Fibroblast of skin of abdomen (primary cell): Measurements from ENCODE around the gene IGSF9B. TPM values are rescaled to one million over a fixed set of nuclear protein-coding genes. Genes with fewer than 3 reads are reported as not detected.
"Not testable (repeated sequence)": the region's sequence is repeated elsewhere in the genome, so short reads cannot be mapped to it uniquely, and the experiment has no call there.

ENCODE experiments used
- DNase-seq: peaks from one replicate; pipeline ENCODE4 v3.0.0-alpha.2; 2013
- polyA plus RNA-seq, 2 experiments: library from polyadenylated mRNA; unstranded; fragments of 120-200 nt; gene quantifications; one replicate each; pipeline ENCODE4 v1.2.1, GENCODE V29; 2013; ENCODE audit not compliant: insufficient read length in 2 of 2

The IGSF9B gene, protein sequence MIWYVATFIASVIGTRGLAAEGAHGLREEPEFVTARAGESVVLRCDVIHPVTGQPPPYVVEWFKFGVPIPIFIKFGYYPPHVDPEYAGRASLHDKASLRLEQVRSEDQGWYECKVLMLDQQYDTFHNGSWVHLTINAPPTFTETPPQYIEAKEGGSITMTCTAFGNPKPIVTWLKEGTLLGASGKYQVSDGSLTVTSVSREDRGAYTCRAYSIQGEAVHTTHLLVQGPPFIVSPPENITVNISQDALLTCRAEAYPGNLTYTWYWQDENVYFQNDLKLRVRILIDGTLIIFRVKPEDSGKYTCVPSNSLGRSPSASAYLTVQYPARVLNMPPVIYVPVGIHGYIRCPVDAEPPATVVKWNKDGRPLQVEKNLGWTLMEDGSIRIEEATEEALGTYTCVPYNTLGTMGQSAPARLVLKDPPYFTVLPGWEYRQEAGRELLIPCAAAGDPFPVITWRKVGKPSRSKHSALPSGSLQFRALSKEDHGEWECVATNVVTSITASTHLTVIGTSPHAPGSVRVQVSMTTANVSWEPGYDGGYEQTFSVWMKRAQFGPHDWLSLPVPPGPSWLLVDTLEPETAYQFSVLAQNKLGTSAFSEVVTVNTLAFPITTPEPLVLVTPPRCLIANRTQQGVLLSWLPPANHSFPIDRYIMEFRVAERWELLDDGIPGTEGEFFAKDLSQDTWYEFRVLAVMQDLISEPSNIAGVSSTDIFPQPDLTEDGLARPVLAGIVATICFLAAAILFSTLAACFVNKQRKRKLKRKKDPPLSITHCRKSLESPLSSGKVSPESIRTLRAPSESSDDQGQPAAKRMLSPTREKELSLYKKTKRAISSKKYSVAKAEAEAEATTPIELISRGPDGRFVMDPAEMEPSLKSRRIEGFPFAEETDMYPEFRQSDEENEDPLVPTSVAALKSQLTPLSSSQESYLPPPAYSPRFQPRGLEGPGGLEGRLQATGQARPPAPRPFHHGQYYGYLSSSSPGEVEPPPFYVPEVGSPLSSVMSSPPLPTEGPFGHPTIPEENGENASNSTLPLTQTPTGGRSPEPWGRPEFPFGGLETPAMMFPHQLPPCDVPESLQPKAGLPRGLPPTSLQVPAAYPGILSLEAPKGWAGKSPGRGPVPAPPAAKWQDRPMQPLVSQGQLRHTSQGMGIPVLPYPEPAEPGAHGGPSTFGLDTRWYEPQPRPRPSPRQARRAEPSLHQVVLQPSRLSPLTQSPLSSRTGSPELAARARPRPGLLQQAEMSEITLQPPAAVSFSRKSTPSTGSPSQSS (N-terminal part only)
- 0.28 TPM for polyA plus RNA-seq (2013, experiment 1 of 2; ENCODE audit: insufficient read length)
- polyA plus RNA-seq (2013, experiment 2 of 2; ENCODE audit: insufficient read length), result 0.53 TPM

DNA sequence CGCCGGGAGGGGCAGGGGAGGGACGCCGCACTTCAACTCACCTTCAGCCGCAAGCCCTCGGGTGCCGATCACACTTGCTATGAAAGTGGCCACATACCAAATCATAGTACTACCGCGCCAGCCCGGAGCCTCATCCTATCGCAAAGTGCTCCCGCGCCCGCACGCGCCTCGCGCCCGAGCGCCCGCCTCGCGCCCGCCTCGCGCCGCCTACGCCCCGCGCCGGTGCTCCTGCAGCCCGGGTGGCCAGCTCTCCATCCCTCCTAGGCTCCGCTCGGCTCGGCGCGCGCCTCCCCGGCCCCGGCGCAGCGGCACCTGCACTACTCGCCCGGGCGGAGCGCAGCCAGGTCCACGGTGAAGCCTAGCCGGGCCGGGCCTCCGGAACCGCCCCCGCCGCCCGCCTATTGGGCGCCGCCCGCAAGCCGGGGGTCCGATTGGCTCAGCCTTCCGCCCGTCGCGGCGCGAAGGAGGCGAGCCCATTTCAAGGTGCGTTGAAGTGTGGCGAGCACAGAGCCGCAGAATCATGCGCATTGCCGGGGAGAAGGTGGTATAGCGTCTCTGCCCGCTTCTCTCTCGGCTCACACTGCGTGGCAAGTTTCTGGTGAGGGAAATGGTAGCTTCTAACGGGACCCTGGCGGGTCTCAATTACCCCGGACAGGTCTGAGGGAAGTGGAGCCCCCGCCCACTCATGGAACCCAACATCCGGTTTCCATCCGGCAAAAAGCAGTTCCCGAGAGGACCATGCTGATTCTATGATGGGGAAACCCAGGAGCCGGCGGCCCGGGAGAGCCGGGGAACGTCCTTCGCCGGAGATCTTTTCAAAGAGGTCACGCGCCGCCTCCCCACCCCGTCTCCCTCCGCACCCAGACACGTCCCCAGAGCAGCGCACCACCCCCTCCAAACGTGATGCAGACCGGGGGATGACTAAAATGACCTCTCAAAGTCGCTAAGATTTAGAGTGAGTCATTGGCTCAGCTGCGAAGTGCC, at the start of gene IGSF9B:
TSS of gene IGSF9B (minus strand) at position 319 of the 984 bp plus-strand sequence. CDS start at position 105, 214 bp downstream.
- peak; percentile 61 for DNase-seq

DNA sequence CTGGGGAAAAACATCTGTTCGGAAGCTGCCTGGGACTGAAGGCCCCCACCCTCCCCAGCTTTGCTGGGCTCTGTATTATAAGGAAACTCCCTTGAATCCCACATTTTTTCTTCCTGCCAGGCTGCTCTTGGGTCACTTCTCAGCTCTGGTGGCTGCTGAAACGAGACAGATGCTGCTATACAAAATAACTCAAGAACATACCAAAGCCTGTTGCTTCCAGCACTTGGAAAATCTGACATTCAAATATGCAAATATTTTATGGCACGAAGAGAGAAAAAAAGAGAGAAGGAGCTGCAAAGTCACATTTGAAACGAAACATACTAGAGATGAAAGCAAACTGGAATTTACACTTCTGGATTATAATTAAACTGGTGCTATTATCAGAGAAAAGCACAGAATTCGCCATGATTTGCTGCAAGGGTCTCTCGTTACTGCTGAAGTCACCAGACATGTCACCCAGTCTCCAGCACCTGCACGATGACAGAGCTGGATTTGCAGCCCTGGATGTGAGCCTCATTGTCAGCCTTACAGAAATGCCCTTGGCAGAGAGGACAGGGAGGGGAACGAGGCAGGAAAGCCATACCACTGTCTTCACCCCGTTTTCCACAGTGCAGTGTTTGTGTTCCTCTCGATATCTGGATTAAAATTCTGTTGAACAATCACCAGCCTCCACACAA, 47.9 kb upstream of the IGSF9B start:
- no peak for DNase-seq

DNA sequence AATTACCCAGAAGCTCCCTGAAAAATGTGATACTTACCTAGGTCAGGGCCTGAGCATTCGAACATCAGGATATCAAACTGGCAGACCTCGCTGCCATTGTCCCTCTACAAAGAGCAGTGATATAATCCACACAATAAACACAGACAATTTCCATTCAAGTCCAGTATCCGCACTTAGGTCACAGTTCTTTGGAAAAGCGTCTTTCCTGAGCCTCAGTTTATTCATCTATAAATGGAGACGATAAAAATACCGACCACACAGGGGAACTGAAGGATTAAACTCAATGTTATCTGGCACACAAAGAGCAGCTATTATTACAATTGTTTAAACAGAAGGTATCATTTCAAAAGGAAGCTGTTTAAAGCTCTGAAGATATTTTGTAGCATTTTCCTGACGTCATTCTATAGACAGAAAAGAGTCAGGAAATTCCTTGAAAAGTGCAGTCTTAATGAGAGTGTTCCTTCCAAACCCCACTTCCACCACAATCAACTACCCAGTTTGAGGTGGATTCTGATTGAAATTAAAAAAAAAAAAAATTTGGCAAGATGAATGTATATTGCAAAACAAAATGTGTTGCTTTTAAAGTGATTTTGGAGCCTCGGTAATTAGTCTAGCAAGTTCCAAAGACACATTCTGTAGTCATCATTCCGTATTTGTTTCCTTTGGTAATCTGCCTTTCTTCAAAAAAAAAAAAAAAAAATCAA, 47.2 kb upstream of the IGSF9B start:
- DNase-seq, result no peak

DNA sequence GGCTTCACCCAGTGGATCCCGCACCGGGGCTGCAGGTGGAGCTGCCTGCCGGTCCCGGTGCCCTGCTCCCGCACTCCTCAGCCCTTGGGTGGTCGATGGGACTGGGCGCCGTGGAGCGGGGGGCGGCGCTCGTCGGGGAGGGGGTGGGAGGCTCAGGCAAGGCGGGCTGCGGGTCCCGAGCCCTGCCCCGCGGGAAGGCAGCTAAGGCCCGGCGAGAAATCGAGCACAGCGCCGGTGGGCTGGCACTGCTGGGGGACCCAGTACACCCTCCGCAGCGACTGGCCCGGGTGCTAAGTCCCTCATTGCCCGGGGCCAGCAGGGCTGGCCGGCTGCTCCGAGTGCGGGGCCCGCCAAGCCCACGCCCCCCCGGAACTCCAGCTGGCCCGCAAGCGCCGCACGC, 46.1 kb upstream of the IGSF9B start:
- DNase-seq, result not testable (repeated sequence)

DNA sequence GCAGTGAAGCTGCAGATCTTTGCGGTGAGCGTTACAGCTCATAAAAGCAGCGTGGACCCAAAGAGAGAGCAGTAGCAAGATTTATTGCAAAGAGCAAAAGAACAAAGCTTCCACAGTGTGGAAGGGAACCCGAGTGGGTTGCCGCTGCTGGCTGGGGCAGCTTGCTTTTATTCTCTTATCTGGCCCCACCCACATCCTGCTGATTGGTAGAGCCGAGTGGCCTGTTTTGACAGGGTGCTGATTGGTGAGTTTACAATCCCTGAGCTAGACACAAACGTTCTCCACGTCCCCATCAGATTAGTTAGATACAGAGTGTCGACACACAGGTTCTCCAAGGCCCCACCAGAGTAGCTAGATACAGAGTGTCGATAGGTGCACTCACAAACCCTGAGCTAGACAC, 45.6 kb upstream of the IGSF9B start:
- not testable (repeated sequence) for DNase-seq

DNA sequence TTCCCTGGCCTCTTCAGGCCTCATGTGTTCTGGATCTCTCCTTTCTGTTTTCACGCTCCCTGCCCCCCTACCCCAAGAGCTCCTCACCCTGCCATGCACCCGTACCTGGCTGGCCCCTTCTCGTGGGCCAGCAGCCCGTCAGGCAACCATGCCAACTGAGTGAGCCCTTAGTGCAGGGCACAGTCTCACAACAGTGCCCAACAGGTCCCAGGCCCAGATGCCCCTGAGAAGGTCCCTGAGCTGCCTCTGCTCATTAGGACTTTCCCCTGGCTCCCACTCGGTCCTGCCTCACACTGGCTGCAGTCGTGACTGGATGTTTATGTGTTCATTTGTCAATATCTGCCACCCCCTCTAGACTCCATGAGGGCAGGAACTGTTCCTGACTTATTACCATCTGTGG, 44.8 kb upstream of the IGSF9B start:
- DNase-seq, result no peak

DNA sequence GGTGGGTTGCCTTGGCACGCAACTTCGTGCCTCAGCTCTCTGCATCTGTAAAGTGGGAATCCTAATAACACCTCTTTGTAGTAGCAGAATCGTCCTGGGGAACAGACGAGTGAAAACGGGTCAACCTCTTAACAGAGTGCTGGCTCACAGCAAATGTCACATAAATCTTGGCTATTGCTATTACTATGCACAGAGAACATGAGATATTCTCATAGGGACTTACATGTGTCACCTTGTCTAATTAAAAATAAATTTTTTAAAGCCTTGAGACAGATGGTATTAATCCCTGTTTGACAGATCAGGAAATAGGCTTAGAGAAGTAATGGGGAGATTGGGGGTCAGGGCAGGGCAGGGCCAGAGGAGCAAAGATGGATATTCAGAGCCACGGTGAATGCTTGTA, 44.3 kb upstream of the IGSF9B start:
- DNase-seq, result no peak

DNA sequence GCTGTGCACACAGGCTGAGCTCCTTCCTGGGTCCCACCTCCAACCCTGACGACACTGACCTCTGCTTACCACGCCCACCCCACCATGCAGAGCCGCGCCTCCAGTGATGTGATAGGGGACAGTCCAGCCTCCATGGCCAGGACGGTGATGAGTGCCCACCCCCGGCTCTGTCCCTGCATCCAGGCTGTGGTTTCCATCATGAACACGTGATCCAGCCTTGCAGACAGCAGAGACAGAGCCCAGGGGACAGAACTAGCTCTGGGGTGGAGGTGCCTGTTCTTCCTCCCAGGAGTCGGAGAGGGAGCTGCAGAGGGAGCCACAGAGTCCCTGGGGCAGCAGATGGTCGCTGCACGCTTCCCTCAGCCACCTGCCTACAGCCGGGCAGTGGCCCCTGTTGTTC, 42.6 kb upstream of the IGSF9B start:
- DNase-seq, result no peak

DNA sequence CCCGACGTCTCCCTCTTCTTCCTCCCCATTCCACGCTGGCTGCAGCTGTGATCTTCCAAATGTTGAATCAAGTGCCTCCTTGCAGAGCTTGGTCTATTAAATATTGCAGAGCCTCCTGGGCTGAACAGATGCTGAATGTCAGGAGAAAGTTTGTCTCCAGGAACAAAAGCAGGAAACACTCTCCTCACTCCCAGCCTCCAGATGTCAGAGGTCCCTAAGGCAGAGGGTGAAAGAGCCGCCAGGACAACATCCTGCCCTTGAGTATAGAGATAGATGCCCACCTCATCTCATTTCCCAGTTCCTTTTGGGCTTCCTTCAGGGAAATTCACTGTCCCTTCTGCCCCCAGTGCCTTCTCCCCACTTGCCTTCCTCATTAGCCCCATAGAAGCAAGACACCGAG, 40.8 kb upstream of the IGSF9B start:
- DNase-seq, result no peak

DNA sequence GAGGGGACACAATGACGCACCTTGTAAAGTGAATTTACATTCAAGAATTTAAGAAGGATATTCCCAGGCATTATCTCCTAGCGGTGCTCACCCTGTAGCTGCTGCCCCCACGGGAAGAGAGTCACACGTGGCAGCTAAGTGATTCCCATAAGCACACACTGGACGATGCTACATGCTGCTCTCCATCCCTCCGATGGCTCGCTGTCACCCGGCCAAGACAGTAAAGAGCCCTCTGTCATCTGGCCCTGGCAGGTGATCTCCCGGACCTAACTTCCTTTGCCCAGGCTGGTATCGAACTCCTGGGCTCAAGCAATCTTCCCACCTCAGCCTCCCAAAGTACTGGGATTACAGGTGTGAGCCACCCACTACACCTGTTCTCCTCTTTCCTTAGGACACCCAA, 39.9 kb upstream of the IGSF9B start:
- DNase-seq, result no peak

DNA sequence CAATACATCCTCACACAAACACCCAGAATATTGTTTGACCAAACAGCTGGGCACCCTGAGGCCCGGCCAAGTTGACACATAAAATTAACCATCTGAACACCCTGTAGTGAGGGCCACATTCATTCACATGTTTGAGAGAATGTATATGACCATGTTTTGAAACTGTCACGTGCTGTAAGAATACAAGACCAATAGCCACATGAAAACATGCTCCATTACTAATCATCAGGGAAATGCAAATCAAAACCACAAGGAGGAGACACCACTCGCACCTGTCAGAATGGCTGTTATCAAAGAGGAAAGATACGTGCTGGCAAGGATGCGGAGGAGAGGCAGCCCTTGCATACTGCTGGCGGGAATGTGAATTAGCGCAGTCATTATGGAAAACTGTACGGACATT, 38.3 kb upstream of the IGSF9B start:
- DNase-seq, result no peak

DNA sequence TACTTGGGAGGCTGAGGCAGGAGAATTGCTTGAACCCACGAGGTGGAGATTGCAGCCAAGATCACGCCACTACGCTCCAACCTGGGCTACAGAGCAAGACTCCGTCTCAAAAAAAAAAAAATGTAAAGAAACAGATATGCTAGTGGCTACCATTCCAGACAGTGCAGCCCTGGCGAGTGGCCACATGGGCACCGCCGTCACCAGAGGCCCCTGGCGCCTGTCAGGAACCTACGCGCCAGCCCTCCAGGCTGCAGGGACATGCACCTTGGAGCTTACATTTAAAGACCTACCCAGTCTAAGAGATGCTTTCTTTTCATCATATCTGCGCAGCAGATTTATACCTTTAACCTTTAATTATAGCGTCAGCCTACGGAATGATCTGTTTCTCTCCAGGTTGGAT, 37.2 kb upstream of the IGSF9B start:
- DNase-seq, result no peak

DNA sequence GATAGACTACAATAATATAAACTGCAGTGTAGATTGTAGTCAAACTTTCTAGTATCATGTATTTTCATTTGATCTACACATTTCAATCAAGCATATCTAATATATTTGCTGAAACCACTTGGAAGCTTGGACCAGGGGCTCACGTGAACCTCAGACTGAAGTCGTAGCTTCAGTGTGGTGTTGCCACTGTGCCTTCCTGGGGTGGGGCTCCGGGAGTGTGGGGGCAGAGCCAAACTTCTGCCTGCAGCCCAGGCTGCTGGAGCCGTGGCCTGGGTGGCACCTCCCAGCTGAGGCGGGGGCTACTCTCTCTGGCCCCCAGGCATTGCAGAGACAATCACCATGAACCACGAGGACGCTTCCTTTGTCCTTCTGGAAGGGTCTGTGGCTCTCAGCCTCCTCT, 36.3 kb upstream of the IGSF9B start:
- DNase-seq, result no peak

DNA sequence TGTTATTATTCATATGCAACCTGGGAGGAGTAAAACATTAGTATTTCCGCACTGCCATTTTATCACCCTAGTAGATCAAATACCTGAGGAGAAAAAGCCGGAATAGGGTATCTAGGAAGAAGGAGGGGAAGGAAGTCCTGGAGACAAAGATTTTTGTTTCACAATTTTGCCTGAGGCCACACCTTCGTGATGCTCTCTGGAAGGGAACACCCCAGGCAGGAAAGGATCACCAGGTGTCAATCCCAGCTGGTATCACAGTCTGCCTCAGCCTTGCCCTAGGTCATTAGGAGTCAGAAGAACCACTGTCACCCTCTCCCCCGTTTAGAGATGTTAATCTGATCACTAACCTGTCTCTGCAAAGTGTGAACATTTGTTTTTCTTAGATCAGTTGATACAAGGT, 35.4 kb upstream of the IGSF9B start:
- no peak for DNase-seq

DNA sequence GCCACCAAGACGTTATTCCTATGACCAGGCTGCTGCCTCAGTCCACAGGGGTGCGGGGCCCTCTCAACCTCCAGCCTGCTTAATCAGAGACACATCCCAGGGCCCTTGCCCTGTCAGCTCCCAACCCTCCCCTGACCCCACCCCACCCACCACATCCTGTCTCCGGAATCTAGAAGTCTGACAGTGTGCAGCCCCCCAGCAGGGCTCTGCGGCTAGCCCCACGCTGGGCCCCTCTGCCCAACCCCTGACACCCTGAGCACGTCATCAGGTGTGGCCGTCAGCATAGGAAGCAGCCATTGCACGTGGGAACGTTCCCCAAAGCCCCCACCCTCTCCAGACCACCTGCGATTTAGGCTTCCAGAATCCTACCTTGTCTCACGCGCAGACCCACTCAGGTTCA, 34.3 kb upstream of the IGSF9B start:
- DNase-seq, result no peak

DNA sequence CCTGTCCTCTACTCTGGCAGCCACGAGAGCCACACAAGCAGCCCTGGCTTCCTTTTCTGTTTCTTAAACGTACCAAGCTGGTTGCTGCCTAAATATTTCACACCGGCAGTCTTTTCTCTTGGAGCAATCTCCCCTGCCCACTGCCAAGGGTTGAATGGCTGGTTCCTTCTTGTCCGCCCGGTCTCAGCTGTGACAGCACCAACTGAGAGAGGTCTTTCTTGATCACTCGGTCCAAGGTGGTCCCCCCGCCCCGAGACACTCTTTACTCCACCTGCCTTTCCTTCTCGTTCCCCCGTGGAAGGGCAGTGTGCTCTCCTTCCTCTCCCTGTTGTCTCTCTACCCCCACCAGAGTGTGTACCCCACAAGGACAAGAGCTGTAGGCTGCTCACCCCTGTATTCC, 33.7 kb upstream of the IGSF9B start:
- DNase-seq, result no peak

DNA sequence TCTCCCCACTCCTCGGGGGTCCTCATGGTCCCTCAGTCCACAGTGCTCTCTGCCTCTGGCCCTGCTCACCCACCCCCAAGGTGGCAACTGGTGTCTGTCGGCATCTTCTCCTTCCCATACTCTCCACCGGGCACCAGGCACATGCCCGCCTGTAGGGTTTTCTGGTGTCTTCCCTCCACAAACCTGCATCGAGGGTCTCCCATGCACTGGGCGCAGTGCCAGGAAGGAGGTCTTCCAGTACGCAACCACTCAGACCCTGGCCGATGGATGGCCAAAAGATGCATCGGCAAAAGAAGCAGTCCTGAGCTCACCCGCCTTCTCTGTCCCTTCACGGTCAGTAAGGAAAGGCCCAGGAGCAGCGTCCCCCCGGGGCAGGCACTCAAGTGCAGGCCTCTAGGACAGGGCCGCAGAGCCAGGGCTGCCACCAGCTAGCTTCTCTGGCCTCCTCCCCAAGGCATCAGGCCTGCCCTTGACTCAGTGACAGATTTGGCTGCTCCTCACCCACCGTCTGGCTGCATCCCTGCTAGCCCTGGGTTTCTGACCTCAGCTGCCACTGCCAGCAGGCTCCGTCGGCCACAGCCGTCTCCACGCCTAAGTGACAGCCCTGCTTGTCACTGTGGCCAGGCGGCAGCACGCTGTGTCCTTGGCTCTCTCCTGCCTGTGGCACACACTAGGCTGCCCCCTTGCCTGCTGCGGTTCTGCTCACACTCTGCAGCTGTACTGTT, 32.1 kb upstream of the IGSF9B start:
- no peak for DNase-seq

DNA sequence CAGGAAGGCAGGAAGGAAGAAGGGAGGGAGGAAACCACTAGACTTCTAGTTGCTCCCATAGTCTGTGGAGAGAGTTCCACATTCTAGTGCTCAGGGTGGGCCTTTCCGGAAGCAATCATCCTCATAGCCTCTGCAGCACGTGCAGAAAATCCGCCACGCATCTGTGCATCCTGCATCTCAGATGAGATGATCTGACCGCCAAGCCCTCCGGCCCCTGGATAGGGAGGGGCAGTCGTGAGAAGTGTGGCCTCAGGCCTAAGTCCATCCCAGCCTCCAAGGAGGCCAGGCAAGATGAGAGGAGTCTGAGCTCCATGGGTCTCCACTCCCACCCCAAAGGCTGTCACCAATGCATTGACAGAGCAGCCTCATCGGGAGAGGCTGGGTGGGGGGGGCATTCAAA, 30.4 kb upstream of the IGSF9B start:
- DNase-seq, result no peak
